WTC11 (cell line): ENCODE results near the gene KCND3. TPM values are rescaled to one million over a fixed set of nuclear protein-coding genes. Genes with fewer than 3 reads are reported as not detected.

ENCODE experiments used
- ATAC-seq: fragments of 200-7000 bp; cut with Tn5 transposase; 2 replicates; pipeline ENCODE4 v1.10.0; 2021; ENCODE audit warnings: mild to moderate bottlenecking, moderate library complexity
- CTCF ChIA-PET: fragments of 300-600 bp; sonication (Branson Sonifier 250); formaldehyde crosslinking; loops from one replicate; lab custom pipeline; 2021; ENCODE audit warnings: antibody characterized with exemption; lab: Charles Lee
- POLR2A ChIA-PET: fragments of 350-600 bp; sonication (Branson Sonifier 250); formaldehyde crosslinking; loops from one replicate; lab custom pipeline; 2021; ENCODE audit warnings: antibody characterized with exemption; lab: Charles Lee
- DNase-seq: peaks from one replicate; pipeline ENCODE4 v3.0.0; 2021; ENCODE audit warnings: low spot score
- H3K27ac Mint-ChIP-seq: 2 replicates; pipeline ENCODE4 v1.8.0; 2021; ENCODE audit warnings: mixed read lengths
- H3K27me3 Mint-ChIP-seq: 2 replicates; pipeline ENCODE4 v1.8.0; 2021; ENCODE audit warnings: low read depth, mild to moderate bottlenecking, moderate library complexity, mixed read lengths
- H3K36me3 Mint-ChIP-seq: 2 replicates; pipeline ENCODE4 v1.8.0; 2021; ENCODE audit warnings: mixed read lengths
- H3K4me1 Mint-ChIP-seq: 2 replicates; pipeline ENCODE4 v1.8.0; 2022; ENCODE audit warnings: mixed read lengths
- H3K4me3 Mint-ChIP-seq: 2 replicates; pipeline ENCODE4 v1.8.0; 2021; ENCODE audit warnings: mild to moderate bottlenecking, moderate library complexity, mixed read lengths
- H3K9me3 Mint-ChIP-seq: 2 replicates; pipeline ENCODE4 v1.8.0; 2021; ENCODE audit warnings: mixed read lengths
- ATF1 ChIP-seq: sonication (generic); formaldehyde crosslinking; IDR thresholded peaks from 2 replicates; pipeline ENCODE4 v1.8.1; 2023; ENCODE audit warnings: mild to moderate bottlenecking, moderate library complexity, missing genetic modification reagents
- CREM ChIP-seq: sonication (generic); formaldehyde crosslinking; IDR thresholded peaks from 2 replicates; pipeline ENCODE4 v1.8.1; 2022; ENCODE audit warnings: mild to moderate bottlenecking, missing genetic modification reagents, moderate library complexity
- EMX1 ChIP-seq: fragments of 250-450 bp; sonication (Bioruptor Pico); IDR thresholded peaks from 2 replicates; pipeline ENCODE4 v1.8.0; 2021; ENCODE audit warnings: mild to moderate bottlenecking
- ESRRA ChIP-seq: sonication (generic); formaldehyde crosslinking; IDR thresholded peaks from 2 replicates; pipeline ENCODE4 v1.8.1; 2022; ENCODE audit warnings: mild to moderate bottlenecking, missing genetic modification reagents, borderline replicate concordance
- MAX ChIP-seq: sonication (generic); formaldehyde crosslinking; IDR thresholded peaks from 2 replicates; pipeline ENCODE4 v1.8.0; 2022; ENCODE audit warnings: mild to moderate bottlenecking, missing genetic modification reagents
- PREB ChIP-seq: sonication (generic); formaldehyde crosslinking; IDR thresholded peaks from 2 replicates; pipeline ENCODE4 v1.8.1; 2022; ENCODE audit warnings: mild to moderate bottlenecking, missing genetic modification reagents, moderate library complexity, borderline replicate concordance
- TCF7 ChIP-seq: sonication (generic); formaldehyde crosslinking; IDR thresholded peaks from 2 replicates; pipeline ENCODE4 v1.8.0; 2022; ENCODE audit warnings: mild to moderate bottlenecking, low read depth, missing genetic modification reagents, moderate library complexity
- ZNF121 ChIP-seq: sonication (generic); formaldehyde crosslinking; IDR thresholded peaks from 2 replicates; pipeline ENCODE4 v1.8.0; 2023; ENCODE audit warnings: missing genetic modification reagents
- ZNF219 ChIP-seq: sonication (generic); formaldehyde crosslinking; IDR thresholded peaks from 2 replicates; pipeline ENCODE4 v1.8.0; 2023; ENCODE audit warnings: missing genetic modification reagents, mild to moderate bottlenecking, borderline replicate concordance
- ZNF263 ChIP-seq: sonication (generic); formaldehyde crosslinking; IDR thresholded peaks from 2 replicates; pipeline ENCODE4 v1.8.1; 2022; ENCODE audit warnings: low read depth, mild to moderate bottlenecking, moderate library complexity, missing genetic modification reagents
- ZNF416 ChIP-seq: fragments of 250-450 bp; sonication (Bioruptor Pico); IDR thresholded peaks from 2 replicates; pipeline ENCODE4 v1.9.0; 2021; ENCODE audit warnings: mild to moderate bottlenecking, inconsistent platforms
- ZNF423 ChIP-seq: fragments of 250-450 bp; sonication (Bioruptor Pico); IDR thresholded peaks from 2 replicates; pipeline ENCODE4 v2.1.2; 2022; ENCODE audit warnings: mild to moderate bottlenecking, moderate library complexity
- total RNA-seq: library from RNA; stranded (reverse); gene quantifications from 3 replicates; pipeline ENCODE4 v1.2.3, GENCODE V29; 2021
- TF ChIP-seq, protein P1 (sequence below): sonication (generic); formaldehyde crosslinking; IDR thresholded peaks from 2 replicates; pipeline ENCODE4 v1.8.0; 2023; ENCODE audit warnings: mild to moderate bottlenecking, missing genetic modification reagents
- TF ChIP-seq, protein P2 (sequence below): fragments of 250-450 bp; sonication (Bioruptor Pico); IDR thresholded peaks from 2 replicates; pipeline ENCODE4 v1.9.0; 2021; ENCODE audit warnings: mild to moderate bottlenecking
- TF ChIP-seq, protein P3 (sequence below): fragments of 250-450 bp; sonication (Bioruptor Pico); IDR thresholded peaks from 2 replicates; pipeline ENCODE4 v1.9.0; 2021; ENCODE audit warnings: mild to moderate bottlenecking, borderline replicate concordance

KCND3 gene
- total RNA-seq, 1 experiment from 2014 or later: 0.35 TPM

- H3K4me1 Mint-ChIP-seq: peaks cover 8% of the 10 kb centered on the region
- no peaks in the 10 kb centered on the region; the same call in 1 of the 2 replicates for H3K27me3 Mint-ChIP-seq
- no peak overlapping the region for H3K4me3 Mint-ChIP-seq
- DNase-seq (no peak), ATAC-seq (no peak)
- no peaks in the 10 kb centered on the region for H3K9me3 Mint-ChIP-seq
- H3K27ac Mint-ChIP-seq: no peak overlapping the region
- POLR2A ChIA-PET: interaction anchor here (0.6 kb wide), 1 partner anchor 652 kb away, joined by 3 read pairs; no protein-coding TSS in a partner anchor
- CTCF ChIA-PET: interaction anchor here (1.0 to 1.4 kb wide), 4 partner anchors 14 to 386 kb away, joined by 3 read pairs; no protein-coding TSS in a partner anchor
- H3K36me3 Mint-ChIP-seq: no peaks in the 10 kb centered on the region
- TF ChIP-seq TCF7: no peak
- TF ChIP-seq ZNF219 (CRISPR knock-in tag): no peak
- TF ChIP-seq, protein P1, sequence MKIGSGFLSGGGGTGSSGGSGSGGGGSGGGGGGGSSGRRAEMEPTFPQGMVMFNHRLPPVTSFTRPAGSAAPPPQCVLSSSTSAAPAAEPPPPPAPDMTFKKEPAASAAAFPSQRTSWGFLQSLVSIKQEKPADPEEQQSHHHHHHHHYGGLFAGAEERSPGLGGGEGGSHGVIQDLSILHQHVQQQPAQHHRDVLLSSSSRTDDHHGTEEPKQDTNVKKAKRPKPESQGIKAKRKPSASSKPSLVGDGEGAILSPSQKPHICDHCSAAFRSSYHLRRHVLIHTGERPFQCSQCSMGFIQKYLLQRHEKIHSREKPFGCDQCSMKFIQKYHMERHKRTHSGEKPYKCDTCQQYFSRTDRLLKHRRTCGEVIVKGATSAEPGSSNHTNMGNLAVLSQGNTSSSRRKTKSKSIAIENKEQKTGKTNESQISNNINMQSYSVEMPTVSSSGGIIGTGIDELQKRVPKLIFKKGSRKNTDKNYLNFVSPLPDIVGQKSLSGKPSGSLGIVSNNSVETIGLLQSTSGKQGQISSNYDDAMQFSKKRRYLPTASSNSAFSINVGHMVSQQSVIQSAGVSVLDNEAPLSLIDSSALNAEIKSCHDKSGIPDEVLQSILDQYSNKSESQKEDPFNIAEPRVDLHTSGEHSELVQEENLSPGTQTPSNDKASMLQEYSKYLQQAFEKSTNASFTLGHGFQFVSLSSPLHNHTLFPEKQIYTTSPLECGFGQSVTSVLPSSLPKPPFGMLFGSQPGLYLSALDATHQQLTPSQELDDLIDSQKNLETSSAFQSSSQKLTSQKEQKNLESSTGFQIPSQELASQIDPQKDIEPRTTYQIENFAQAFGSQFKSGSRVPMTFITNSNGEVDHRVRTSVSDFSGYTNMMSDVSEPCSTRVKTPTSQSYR (CRISPR knock-in tag): no peak
- no peak for TF ChIP-seq CREM (CRISPR knock-in tag)
- no peak for TF ChIP-seq EMX1 (CRISPR knock-in tag)
- TF ChIP-seq ATF1 (CRISPR knock-in tag): no peak
- TF ChIP-seq MAX (CRISPR knock-in tag): no peak
- TF ChIP-seq, protein P2, sequence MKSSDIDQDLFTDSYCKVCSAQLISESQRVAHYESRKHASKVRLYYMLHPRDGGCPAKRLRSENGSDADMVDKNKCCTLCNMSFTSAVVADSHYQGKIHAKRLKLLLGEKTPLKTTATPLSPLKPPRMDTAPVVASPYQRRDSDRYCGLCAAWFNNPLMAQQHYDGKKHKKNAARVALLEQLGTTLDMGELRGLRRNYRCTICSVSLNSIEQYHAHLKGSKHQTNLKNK (CRISPR knock-in tag): no peak
- TF ChIP-seq ZNF416: no peak
- no peak for TF ChIP-seq ZNF121
- no peak for TF ChIP-seq ESRRA
- no peak for TF ChIP-seq ZNF263
- TF ChIP-seq PREB (CRISPR knock-in tag): no peak
- no peak for TF ChIP-seq ZNF423
- TF ChIP-seq, protein P3, sequence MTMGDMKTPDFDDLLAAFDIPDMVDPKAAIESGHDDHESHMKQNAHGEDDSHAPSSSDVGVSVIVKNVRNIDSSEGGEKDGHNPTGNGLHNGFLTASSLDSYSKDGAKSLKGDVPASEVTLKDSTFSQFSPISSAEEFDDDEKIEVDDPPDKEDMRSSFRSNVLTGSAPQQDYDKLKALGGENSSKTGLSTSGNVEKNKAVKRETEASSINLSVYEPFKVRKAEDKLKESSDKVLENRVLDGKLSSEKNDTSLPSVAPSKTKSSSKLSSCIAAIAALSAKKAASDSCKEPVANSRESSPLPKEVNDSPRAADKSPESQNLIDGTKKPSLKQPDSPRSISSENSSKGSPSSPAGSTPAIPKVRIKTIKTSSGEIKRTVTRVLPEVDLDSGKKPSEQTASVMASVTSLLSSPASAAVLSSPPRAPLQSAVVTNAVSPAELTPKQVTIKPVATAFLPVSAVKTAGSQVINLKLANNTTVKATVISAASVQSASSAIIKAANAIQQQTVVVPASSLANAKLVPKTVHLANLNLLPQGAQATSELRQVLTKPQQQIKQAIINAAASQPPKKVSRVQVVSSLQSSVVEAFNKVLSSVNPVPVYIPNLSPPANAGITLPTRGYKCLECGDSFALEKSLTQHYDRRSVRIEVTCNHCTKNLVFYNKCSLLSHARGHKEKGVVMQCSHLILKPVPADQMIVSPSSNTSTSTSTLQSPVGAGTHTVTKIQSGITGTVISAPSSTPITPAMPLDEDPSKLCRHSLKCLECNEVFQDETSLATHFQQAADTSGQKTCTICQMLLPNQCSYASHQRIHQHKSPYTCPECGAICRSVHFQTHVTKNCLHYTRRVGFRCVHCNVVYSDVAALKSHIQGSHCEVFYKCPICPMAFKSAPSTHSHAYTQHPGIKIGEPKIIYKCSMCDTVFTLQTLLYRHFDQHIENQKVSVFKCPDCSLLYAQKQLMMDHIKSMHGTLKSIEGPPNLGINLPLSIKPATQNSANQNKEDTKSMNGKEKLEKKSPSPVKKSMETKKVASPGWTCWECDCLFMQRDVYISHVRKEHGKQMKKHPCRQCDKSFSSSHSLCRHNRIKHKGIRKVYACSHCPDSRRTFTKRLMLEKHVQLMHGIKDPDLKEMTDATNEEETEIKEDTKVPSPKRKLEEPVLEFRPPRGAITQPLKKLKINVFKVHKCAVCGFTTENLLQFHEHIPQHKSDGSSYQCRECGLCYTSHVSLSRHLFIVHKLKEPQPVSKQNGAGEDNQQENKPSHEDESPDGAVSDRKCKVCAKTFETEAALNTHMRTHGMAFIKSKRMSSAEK (CRISPR knock-in tag): no peak
Observed at GRCh38 chr1:111973150-111973790, 16.2 kb downstream of the KCND3 start.

DNA sequence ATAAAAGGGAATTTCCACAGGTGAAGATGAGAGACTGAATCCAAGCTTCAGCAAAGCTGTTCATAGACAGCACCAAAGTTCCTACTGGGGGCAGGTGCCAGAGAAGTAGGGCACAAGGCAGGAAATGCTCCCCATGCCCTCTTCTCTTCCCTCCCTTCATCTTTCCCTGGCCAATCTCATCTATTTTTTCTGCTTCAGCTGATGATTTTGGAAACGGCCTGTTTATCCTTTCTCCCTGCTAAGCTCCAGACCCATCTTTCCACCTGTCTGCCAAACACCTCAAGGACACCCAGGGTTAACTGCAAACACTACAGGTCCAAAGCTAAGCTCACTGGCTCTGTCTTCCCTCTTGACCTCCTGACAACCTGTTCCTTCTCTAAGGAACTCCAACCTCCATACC lies 18.1 kb downstream of the KCND3 start:
- ChIA-PET CTCF (no interaction called here), POLR2A (interaction anchor here (0.7 kb wide), 1 partner anchor 424 kb away, joined by 4 read pairs; no protein-coding TSS in a partner anchor)
- Mint-ChIP-seq H3K4me1 (0 out of 2 replicates have a peak, but pooled peaks cover 3% of the 10 kb centered on the region), H3K27me3 (no peaks in the 10 kb centered on the region; the same call in 1 of the 2 replicates), H3K27ac (no peak overlapping the region), H3K4me3 (no peak overlapping the region), H3K9me3 (no peaks in the 10 kb centered on the region), H3K36me3 (no peaks in the 10 kb centered on the region)
- ATAC-seq (no peak), DNase-seq (no peak)
- TF ChIP-seq ZNF219 (CRISPR knock-in tag) (no peak), CREM (CRISPR knock-in tag) (no peak), ESRRA (no peak)
- TF ChIP-seq, protein P1 (CRISPR knock-in tag): no peak
- TF ChIP-seq, protein P3 (CRISPR knock-in tag): no peak
